Hindlimb muscle (tissue), 1 donor: ENCODE results near the gene REPS1. TPM values are rescaled to one million over a fixed set of nuclear protein-coding genes. Genes with fewer than 3 reads are reported as not detected.
"Not testable (repeated sequence)": the region's sequence is repeated elsewhere in the genome, so short reads cannot be mapped to it uniquely, and the experiment has no call there.

ENCODE experiments used
- DNase-seq: peaks from one replicate; pipeline ENCODE4 v3.0.0-alpha.2; 2013
- polyA plus RNA-seq: library from polyadenylated mRNA; unstranded; fragments of 120-200 nt; gene quantifications from one replicate; pipeline ENCODE4 v1.2.1, GENCODE V29; 2013; ENCODE audit not compliant: insufficient read length

Gene REPS1
- polyA plus RNA-seq, 1 donor, result 41.8 TPM

- DNase-seq, result no peak
Observed at GRCh38 chr6:138970856-138971425, 17.1 kb downstream of the REPS1 start.

- DNase-seq, result no peak
Observed at GRCh38 chr6:138970159-138970558, 17.9 kb downstream of the REPS1 start.

GRCh38 chr6:138966870-138967269 lies 21.2 kb downstream of the REPS1 start:
- DNase-seq, result no peak

GRCh38 chr6:138965971-138966370 lies 22.1 kb downstream of the REPS1 start:
- no peak for DNase-seq

- DNase-seq, result no peak
Observed at GRCh38 chr6:138965291-138965874, 22.7 kb downstream of the REPS1 start.

GRCh38 chr6:138964012-138964411 lies 24.0 kb downstream of the REPS1 start:
- DNase-seq, result no peak

GRCh38 chr6:138963531-138963930 lies 24.5 kb downstream of the REPS1 start:
- no peak for DNase-seq

- DNase-seq, result no peak
Observed at GRCh38 chr6:138963119-138963518, 24.9 kb downstream of the REPS1 start.

- DNase-seq, result no peak
Observed at GRCh38 chr6:138959521-138959920, 28.5 kb downstream of the REPS1 start.

GRCh38 chr6:138958595-138958994 lies 29.5 kb downstream of the REPS1 start:
- no peak for DNase-seq

GRCh38 chr6:138957903-138958302 lies 30.1 kb downstream of the REPS1 start:
- no peak for DNase-seq

GRCh38 chr6:138957484-138957883 lies 30.6 kb downstream of the REPS1 start:
- DNase-seq, result peak; percentile 14

- DNase-seq, result no peak
Observed at GRCh38 chr6:138956244-138956924, 31.7 kb downstream of the REPS1 start.

GRCh38 chr6:138955262-138955661 lies 32.8 kb downstream of the REPS1 start:
- no peak for DNase-seq

- no peak for DNase-seq
Observed at GRCh38 chr6:138953451-138953850, 34.6 kb downstream of the REPS1 start.

- DNase-seq, result no peak
Observed at GRCh38 chr6:138948546-138949179, 39.4 kb downstream of the REPS1 start.

- DNase-seq, result no peak
Observed at GRCh38 chr6:138948004-138948403, 40.0 kb downstream of the REPS1 start.

- DNase-seq, result no peak
Observed at GRCh38 chr6:138945354-138945753, 42.7 kb downstream of the REPS1 start.

GRCh38 chr6:138944412-138944811 lies 43.6 kb downstream of the REPS1 start:
- DNase-seq, result no peak

GRCh38 chr6:138943089-138943625 lies 44.9 kb downstream of the REPS1 start:
- no peak for DNase-seq

GRCh38 chr6:138936873-138937272 lies 51.2 kb downstream of the REPS1 start:
- DNase-seq, result not testable (repeated sequence)

- DNase-seq, result no peak
Observed at GRCh38 chr6:138931660-138932059, 56.4 kb downstream of the REPS1 start.

- no peak for DNase-seq
Observed at GRCh38 chr6:138926579-138926978, 61.5 kb downstream of the REPS1 start.
